NOMO-1 (cell line): ENCODE results near the gene ALKAL2.
A peak's percentile ranks its signal among the peaks of the same experiment; 100 is the strongest.

Experiments used
- DNase-seq, 2 experiments: peaks; one replicate each; lab custom pipeline; 2025; ENCODE audit not compliant: unreplicated experiment in 2 of 2; lab: John Stamatoyannopoulos, UW

ALKAL2 gene

GRCh38 chr2:273333-273732 is 14.6 kb downstream of the ALKAL2 start:
- no peak for DNase-seq

GRCh38 chr2:271917-272316 is 16.0 kb downstream of the ALKAL2 start:
- DNase-seq = no peak

GRCh38 chr2:270861-271260 is 17.0 kb downstream of the ALKAL2 start:
- no peak for DNase-seq

- peak in 1 of 2 experiments; percentile 10 for DNase-seq
Measured at GRCh38 chr2:269356-270030, 18.4 kb downstream of the ALKAL2 start.

- DNase-seq = no peak
Measured at GRCh38 chr2:268323-268722, 19.6 kb downstream of the ALKAL2 start.

GRCh38 chr2:264493-265468 is 23.1 kb downstream of the ALKAL2 start, which contains the start of gene ACP1:
ACP1 (plus strand) TSS chr2:264947; CDS start chr2:264965, 18 bp downstream.
- peak; percentile 90 to 92 for DNase-seq

GRCh38 chr2:263774-264492 is 24.0 kb downstream of the ALKAL2 start, which contains the start of gene SH3YL1:
SH3YL1 (minus strand) TSS chr2:264032; CDS start chr2:263984, 48 bp downstream.
- DNase-seq = peak in 1 of 2 experiments; percentile 23

GRCh38 chr2:263022-263738 is 24.7 kb downstream of the ALKAL2 start:
- no peak for DNase-seq

GRCh38 chr2:262117-262516 is 25.8 kb downstream of the ALKAL2 start:
- no peak for DNase-seq

GRCh38 chr2:260507-261161 is 27.3 kb downstream of the ALKAL2 start:
- DNase-seq = no peak

GRCh38 chr2:259789-260331 is 28.0 kb downstream of the ALKAL2 start:
- no peak for DNase-seq

GRCh38 chr2:258933-259332 is 29.0 kb downstream of the ALKAL2 start:
- no peak for DNase-seq

GRCh38 chr2:257842-258241 is 30.0 kb downstream of the ALKAL2 start:
- DNase-seq = no peak

- DNase-seq = no peak
Measured at GRCh38 chr2:257429-257828, 30.5 kb downstream of the ALKAL2 start.

GRCh38 chr2:256094-256493 is 31.8 kb downstream of the ALKAL2 start:
- DNase-seq = no peak

- DNase-seq = no peak
Measured at GRCh38 chr2:255195-255594, 32.7 kb downstream of the ALKAL2 start.

- DNase-seq = no peak
Measured at GRCh38 chr2:254241-254640, 33.6 kb downstream of the ALKAL2 start.

- DNase-seq = no peak
Measured at GRCh38 chr2:253202-253638, 34.7 kb downstream of the ALKAL2 start.

- no peak for DNase-seq
Measured at GRCh38 chr2:252001-252602, 35.8 kb downstream of the ALKAL2 start.
